Measurements from ENCODE around the gene ASAH2B. TPM values are rescaled to one million over a fixed set of nuclear protein-coding genes. Genes with fewer than 3 reads are reported as not detected.
A peak's percentile ranks its signal among the peaks of the same experiment; 100 is the strongest.
"Not testable (repeated sequence)": the region's sequence is repeated elsewhere in the genome, so short reads cannot be mapped to it uniquely, and the experiment has no call there.

ASAH2B gene
- total RNA-seq: 1 to 10 TPM; 1.5 TPM

GRCh38 chr10:50739618-50740292 lies at the start of gene ASAH2B:
Gene ASAH2B (plus strand): TSS chr10:50739936. CDS start chr10:50745131, 5,195 bp downstream.
- CTCF ChIA-PET: no interaction called here
- POLR2A ChIA-PET: interaction anchor here (1.3 kb wide), 1 partner anchor 227 kb away, joined by 3 read pairs; no protein-coding TSS in a partner anchor
- Mint-ChIP-seq H3K9me3 (no peaks in the 10 kb centered on the region), H3K27me3 (peaks cover 8% of the 10 kb centered on the region), H3K36me3 (ENCODE audit: low read depth) (no peaks in the 10 kb centered on the region), H3K4me3 (peak within 1 kb of the TSS; percentile 89), H3K4me1 (peaks cover 15% of the 10 kb centered on the region), H3K27ac (peak within 1 kb of the TSS; percentile 58)
- peak; percentile 78 for DNase-seq

- H3K4me1 Mint-ChIP-seq; H3K36me3 Mint-ChIP-seq (ENCODE audit: low read depth); CTCF ChIA-PET; H3K27ac Mint-ChIP-seq; H3K4me3 Mint-ChIP-seq; DNase-seq; H3K9me3 Mint-ChIP-seq; H3K27me3 Mint-ChIP-seq; POLR2A ChIA-PET: not testable (repeated sequence)
Measured at GRCh38 chr10:50697819-50698218, 41.9 kb upstream of the ASAH2B start.

DNA sequence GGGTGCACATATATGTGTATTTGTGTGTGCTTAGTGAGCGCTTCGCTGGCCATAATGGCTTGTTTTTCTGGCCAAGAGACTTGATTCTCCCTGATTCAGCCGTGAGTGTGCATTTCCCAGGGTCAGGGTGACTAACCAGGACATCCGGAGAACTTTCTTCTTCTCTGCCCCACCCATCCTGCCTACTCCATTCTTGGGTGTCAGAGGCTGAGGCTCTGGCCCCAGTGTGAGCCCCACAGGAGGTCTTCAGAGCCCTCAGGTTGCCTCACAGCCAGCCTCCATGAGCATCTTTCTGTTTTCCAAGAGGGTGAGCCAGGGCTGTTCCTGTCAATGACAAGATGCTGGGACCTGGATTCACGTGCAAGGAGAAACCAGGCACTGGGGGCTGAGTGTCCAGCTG lies 37.8 kb upstream of the ASAH2B start:
- H3K4me1 Mint-ChIP-seq; H3K27ac Mint-ChIP-seq; DNase-seq; H3K9me3 Mint-ChIP-seq; H3K36me3 Mint-ChIP-seq (ENCODE audit: low read depth); POLR2A ChIA-PET; H3K4me3 Mint-ChIP-seq; CTCF ChIA-PET; H3K27me3 Mint-ChIP-seq: not testable (repeated sequence)

GRCh38 chr10:50702997-50703396 lies 36.7 kb upstream of the ASAH2B start:
- H3K36me3 Mint-ChIP-seq (ENCODE audit: low read depth); H3K27ac Mint-ChIP-seq; POLR2A ChIA-PET; H3K4me3 Mint-ChIP-seq; H3K9me3 Mint-ChIP-seq; DNase-seq; H3K27me3 Mint-ChIP-seq; H3K4me1 Mint-ChIP-seq; CTCF ChIA-PET: not testable (repeated sequence)

GRCh38 chr10:50704436-50705079 lies 35.2 kb upstream of the ASAH2B start:
- not testable (repeated sequence) for H3K27ac Mint-ChIP-seq

GRCh38 chr10:50706006-50706405 lies 33.7 kb upstream of the ASAH2B start:
- H3K4me1 Mint-ChIP-seq; DNase-seq; POLR2A ChIA-PET; H3K27me3 Mint-ChIP-seq; H3K9me3 Mint-ChIP-seq; H3K27ac Mint-ChIP-seq; CTCF ChIA-PET; H3K36me3 Mint-ChIP-seq (ENCODE audit: low read depth); H3K4me3 Mint-ChIP-seq: not testable (repeated sequence)

More at GRCh38 chr10:50704436-50705079, 35.2 kb upstream of the ASAH2B start:
- H3K27me3 Mint-ChIP-seq; H3K4me3 Mint-ChIP-seq; DNase-seq; POLR2A ChIA-PET; CTCF ChIA-PET; H3K36me3 Mint-ChIP-seq (ENCODE audit: low read depth); H3K9me3 Mint-ChIP-seq; H3K4me1 Mint-ChIP-seq: not testable (repeated sequence)

- H3K4me1 Mint-ChIP-seq; H3K27ac Mint-ChIP-seq; H3K4me3 Mint-ChIP-seq; CTCF ChIA-PET; H3K27me3 Mint-ChIP-seq; DNase-seq; H3K36me3 Mint-ChIP-seq (ENCODE audit: low read depth); POLR2A ChIA-PET; H3K9me3 Mint-ChIP-seq: not testable (repeated sequence)
Measured at GRCh38 chr10:50710241-50710640, 29.5 kb upstream of the ASAH2B start.

- POLR2A ChIA-PET; H3K4me3 Mint-ChIP-seq; H3K36me3 Mint-ChIP-seq (ENCODE audit: low read depth); CTCF ChIA-PET; H3K27ac Mint-ChIP-seq; H3K4me1 Mint-ChIP-seq; DNase-seq; H3K9me3 Mint-ChIP-seq: not testable (repeated sequence)
- peaks cover 39% of the 10 kb centered on the region for H3K27me3 Mint-ChIP-seq
Measured at GRCh38 chr10:50723812-50724211, 15.9 kb upstream of the ASAH2B start.

GRCh38 chr10:50728112-50728511 lies 11.6 kb upstream of the ASAH2B start:
- CTCF ChIA-PET; H3K9me3 Mint-ChIP-seq; H3K36me3 Mint-ChIP-seq (ENCODE audit: low read depth); H3K4me1 Mint-ChIP-seq; H3K27ac Mint-ChIP-seq; H3K4me3 Mint-ChIP-seq; POLR2A ChIA-PET; DNase-seq: not testable (repeated sequence)
- H3K27me3 Mint-ChIP-seq: peaks cover 39% of the 10 kb centered on the region

- H3K9me3 Mint-ChIP-seq; H3K36me3 Mint-ChIP-seq (ENCODE audit: low read depth); CTCF ChIA-PET; POLR2A ChIA-PET; DNase-seq: not testable (repeated sequence)
- Mint-ChIP-seq H3K27me3 (peaks cover 11% of the 10 kb centered on the region), H3K4me1 (peaks cover 15% of the 10 kb centered on the region), H3K4me3 (peak overlapping the region; percentile 89), H3K27ac (peak overlapping the region; percentile 58)
Measured at GRCh38 chr10:50738987-50739617, 634 bp upstream of the ASAH2B start.

DNA sequence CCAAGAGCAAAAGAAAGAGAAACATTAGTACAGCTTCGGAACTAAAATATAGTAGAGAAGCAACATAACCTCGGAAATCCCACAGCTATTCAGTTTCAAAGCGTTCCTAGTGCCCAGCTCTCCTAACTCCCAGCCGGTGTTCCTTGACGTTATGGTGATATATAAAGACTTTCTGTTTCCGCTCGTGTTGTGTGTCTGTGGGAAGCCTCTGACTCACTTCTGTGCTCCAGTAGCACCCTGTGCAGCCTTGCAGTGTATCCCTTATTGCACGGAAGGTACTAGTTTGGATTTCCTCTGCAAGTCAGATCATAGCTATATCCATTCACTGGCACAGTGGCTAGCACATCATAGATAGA lies 535 bp downstream of the ASAH2B start:
- no peaks in the 10 kb centered on the region for H3K9me3 Mint-ChIP-seq
- peak overlapping the region; percentile 89 for H3K4me3 Mint-ChIP-seq
- POLR2A ChIA-PET: interaction anchor here (1.3 kb wide), 1 partner anchor 228 kb away, joined by 3 read pairs; no protein-coding TSS in a partner anchor
- CTCF ChIA-PET: no interaction called here
- peaks cover 7% of the 10 kb centered on the region for H3K27me3 Mint-ChIP-seq
- H3K36me3 Mint-ChIP-seq (ENCODE audit: low read depth): no peaks in the 10 kb centered on the region
- peaks cover 15% of the 10 kb centered on the region for H3K4me1 Mint-ChIP-seq
- peak overlapping the region; percentile 13 for H3K27ac Mint-ChIP-seq
- DNase-seq: peak; percentile 38

DNA sequence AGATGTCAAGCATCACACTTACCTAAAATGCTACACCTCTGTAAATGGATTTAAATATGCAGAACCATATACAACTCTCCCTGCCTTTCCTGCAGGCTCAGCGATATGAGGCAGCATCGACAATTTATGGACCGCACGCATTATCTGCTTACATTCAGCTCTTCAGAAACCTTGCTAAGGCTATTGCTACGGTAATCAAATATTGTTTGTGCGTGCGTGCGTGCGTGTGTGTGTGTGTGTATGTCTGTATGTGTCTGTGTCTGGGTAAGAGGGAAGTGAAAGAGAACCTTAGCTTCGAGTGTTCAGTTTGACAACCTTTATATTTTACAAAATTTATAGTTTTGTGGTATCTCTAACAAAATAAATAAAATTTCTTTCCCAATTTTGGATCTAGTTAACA lies 3.1 kb downstream of the ASAH2B start:
- H3K27me3 Mint-ChIP-seq; H3K4me3 Mint-ChIP-seq; POLR2A ChIA-PET; DNase-seq; H3K27ac Mint-ChIP-seq; H3K36me3 Mint-ChIP-seq (ENCODE audit: low read depth); CTCF ChIA-PET; H3K9me3 Mint-ChIP-seq: not testable (repeated sequence)
- peaks cover 15% of the 10 kb centered on the region for H3K4me1 Mint-ChIP-seq

GRCh38 chr10:50766774-50767513 lies 27.2 kb downstream of the ASAH2B start:
- H3K4me3 Mint-ChIP-seq; H3K27ac Mint-ChIP-seq; DNase-seq; POLR2A ChIA-PET; CTCF ChIA-PET; H3K4me1 Mint-ChIP-seq; H3K36me3 Mint-ChIP-seq (ENCODE audit: low read depth); H3K27me3 Mint-ChIP-seq; H3K9me3 Mint-ChIP-seq: not testable (repeated sequence)

Data from activated CD4-positive, alpha-beta memory T cell treated with anti-CD3 and anti-CD28 coated beads, Interleukin-2, amount 10 ng/mL, durations not matched to agents 7 days and 5 days (primary cell).